HTR-8/SVneo (cell line): ENCODE data around the gene CEP85L.
"Not testable (repeated sequence)": the region's sequence is repeated elsewhere in the genome, so short reads cannot be mapped to it uniquely, and the experiment has no call there.

Experiments
- DNase-seq: peaks from one replicate; pipeline ENCODE4 v3.0.0; 2011; ENCODE audit warnings: low spot score, mixed read lengths; ENCODE audit not compliant: insufficient read length
- FAIRE-seq: peaks from 2 replicates; lab custom pipeline; 2011; peaks lifted over from hg19 to GRCh38; lab: Jason Lieb, UNC

The CEP85L gene

DNA sequence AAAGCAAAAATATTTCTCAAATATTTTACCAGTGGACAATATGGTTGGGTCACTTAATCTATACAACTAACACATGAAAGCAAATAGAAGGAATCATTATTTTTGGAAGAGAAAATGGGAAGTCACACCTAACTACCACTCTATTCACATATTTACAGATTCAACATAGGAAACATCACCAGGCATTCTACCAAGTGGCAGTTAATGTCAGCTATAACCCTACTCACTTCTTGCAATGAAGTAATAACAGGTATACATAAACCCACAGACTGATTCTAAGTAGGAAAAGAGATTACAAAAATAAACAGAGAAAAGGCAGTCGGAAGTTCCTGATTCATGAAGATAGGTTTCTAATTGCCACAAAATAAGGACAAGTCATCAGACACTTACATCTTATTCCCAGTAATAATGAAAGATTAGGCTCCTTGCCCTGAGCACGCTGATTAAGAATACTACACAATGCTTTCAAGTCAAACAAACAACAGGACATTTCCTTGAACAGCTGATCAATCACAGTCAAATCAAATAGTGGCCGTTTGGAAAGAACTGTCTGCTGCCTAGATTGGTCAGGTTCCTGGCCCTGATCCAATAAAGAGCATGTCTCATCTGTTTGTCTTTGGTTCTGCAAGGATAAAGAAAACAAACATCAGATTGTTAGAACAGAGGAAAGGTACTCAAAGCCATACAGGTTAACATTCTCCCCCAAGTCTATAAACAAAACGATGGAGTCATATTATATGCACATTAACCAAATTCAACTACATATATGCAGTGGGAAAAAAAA, 182.5 kb downstream of the CEP85L start:
- DNase-seq (no peak), FAIRE-seq (no peak)

DNA sequence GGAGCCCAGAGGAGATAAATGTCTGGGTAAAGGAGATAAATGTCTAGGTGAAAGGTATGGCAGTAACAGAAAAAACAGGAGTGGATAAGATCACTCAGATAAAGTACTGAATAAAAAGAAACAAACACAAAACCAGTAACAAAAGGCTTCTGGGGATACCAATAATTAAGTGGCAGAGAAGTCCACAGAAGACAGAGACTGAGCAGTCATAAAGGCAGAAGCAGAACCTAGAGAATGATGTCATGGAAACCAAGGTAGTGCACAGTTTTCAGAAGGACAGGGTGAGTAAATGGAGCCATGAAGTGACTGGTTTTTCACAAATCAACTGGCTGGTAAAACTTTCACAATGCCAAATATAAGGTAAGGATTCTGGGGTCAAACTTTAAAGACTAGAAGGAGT, 184.2 kb downstream of the CEP85L start:
- FAIRE-seq (no peak), DNase-seq (no peak)

DNA sequence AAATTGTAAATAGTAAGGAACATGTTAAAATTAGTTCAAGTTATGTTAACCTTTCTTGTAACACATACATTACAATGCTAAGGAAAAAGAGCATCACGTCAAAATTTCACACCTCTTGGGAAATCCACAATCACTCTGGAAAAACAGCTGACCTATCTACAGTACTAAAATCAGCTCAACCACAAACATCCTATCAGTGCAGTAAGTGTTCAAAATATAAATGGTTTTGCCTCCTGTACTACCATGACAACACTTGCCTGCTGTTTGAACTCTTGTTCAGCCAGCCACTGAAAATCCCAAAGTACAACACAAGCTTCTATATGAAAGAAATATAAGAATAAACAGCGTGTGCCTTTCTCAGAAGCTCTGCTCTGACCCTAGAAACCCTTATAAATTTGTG, 186.8 kb downstream of the CEP85L start:
- FAIRE-seq (no peak), DNase-seq (no peak)

GRCh38 chr6:118460958-118461470, 190.4 kb downstream of the CEP85L start:
- no peak for FAIRE-seq

GRCh38 chr6:118456982-118457381, 194.4 kb downstream of the CEP85L start:
- FAIRE-seq (no peak), DNase-seq (no peak)

More at GRCh38 chr6:118460958-118461470, 190.4 kb downstream of the CEP85L start:
- no peak for DNase-seq

DNA sequence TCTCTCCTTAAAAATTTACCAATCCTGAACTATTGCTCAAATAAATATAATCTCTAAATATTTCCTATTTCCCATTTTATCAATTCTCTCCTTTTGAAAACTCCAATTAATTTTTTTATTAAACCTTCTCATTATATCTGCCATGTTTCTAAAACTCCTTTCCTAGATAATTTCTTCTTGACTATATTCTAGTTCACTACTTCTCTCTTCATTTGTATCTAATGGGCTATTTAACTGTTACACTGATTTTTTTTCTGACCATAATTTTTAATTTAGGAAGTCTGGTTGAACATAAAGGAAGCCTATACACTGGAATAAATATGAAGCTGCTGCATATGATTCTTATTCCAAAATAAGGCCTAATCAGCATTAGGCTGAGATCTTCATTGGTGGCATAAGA, 199.6 kb downstream of the CEP85L start:
- FAIRE-seq = no peak
- DNase-seq = no peak

GRCh38 chr6:118444796-118445195, 206.6 kb downstream of the CEP85L start:
- no peak for DNase-seq
- no peak for FAIRE-seq

- DNase-seq (no peak), FAIRE-seq (no peak)
Observed at GRCh38 chr6:118436482-118436881, 214.9 kb downstream of the CEP85L start.

DNA sequence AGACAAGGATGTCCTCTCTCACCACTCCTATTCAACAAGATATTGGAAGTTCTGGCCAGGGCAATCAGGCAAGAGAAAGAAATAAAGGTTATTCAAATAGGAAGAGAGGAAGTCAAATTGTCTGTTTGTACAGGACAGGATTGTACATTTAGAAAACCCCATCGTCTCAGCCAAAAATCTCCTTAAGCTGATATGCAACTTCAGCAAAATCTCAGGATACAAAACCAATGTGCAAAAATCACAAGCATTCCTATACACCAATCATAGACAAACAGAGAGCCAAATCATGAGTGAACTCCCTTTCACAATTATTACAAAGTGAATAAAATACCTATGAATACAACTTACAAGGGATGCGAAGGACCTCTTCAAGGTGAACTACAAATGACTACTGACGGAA, 217.2 kb downstream of the CEP85L start:
- FAIRE-seq = not testable (repeated sequence)

DNA sequence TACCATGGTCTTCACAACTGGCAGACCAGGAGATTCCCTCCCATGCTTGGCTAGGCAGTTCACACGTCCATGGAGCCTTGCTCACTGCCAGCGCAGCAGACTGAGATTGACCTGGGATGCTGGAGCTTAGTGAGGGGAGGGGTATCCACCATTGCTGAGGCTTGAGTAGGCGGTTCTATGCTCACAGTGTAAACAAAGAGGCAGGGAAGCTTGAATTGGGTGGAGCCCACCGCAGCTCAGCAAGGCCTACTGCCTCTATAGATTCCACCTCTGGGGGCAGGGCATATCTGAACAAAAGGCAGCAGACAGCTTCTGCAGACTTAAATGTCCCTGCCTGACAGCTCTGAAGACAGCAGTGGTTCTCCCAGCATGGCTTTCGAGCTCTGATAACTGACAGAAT, 230.1 kb downstream of the CEP85L start:
- DNase-seq, FAIRE-seq: not testable (repeated sequence)

More for the DNA sequence above, 217.2 kb downstream of the CEP85L start:
- DNase-seq = not testable (repeated sequence)

GRCh38 chr6:118419448-118420394, 231.7 kb downstream of the CEP85L start:
- no peak for FAIRE-seq
- DNase-seq = no peak
